HG03103 (cell line): ENCODE data around the gene NSMF.

Experiments used
- ATAC-seq: cut with Tn5 transposase; IDR thresholded peaks from one replicate; pipeline ENCODE4 v1.9.1; 2021; ENCODE audit warnings: low read depth; ENCODE audit not compliant: unreplicated experiment

Gene NSMF

GRCh38 chr9:137434498-137435380 lies 24.4 kb downstream of the NSMF start:
- no peak for ATAC-seq

GRCh38 chr9:137433916-137434431 lies 25.2 kb downstream of the NSMF start:
- no peak for ATAC-seq

- no peak for ATAC-seq
Observed at GRCh38 chr9:137433349-137433915, 25.7 kb downstream of the NSMF start.

GRCh38 chr9:137432687-137433348 lies 26.3 kb downstream of the NSMF start:
- ATAC-seq: no peak

GRCh38 chr9:137431416-137431931 lies 27.7 kb downstream of the NSMF start:
- ATAC-seq: no peak

GRCh38 chr9:137430723-137431415 lies 28.3 kb downstream of the NSMF start:
- no peak for ATAC-seq

GRCh38 chr9:137429974-137430722 lies 29.0 kb downstream of the NSMF start:
- no peak for ATAC-seq

- no peak for ATAC-seq
Observed at GRCh38 chr9:137429546-137429890, 29.6 kb downstream of the NSMF start.

- ATAC-seq: no peak
Observed at GRCh38 chr9:137428841-137429545, 30.1 kb downstream of the NSMF start.

GRCh38 chr9:137428311-137428630 lies 30.9 kb downstream of the NSMF start:
- ATAC-seq: no peak

GRCh38 chr9:137427454-137428310 lies 31.5 kb downstream of the NSMF start:
- no peak for ATAC-seq

GRCh38 chr9:137426018-137426681 lies 33.0 kb downstream of the NSMF start:
- ATAC-seq: no peak

- peak; percentile 19 for ATAC-seq
Observed at GRCh38 chr9:137423514-137424291, 35.4 kb downstream of the NSMF start.

- ATAC-seq: peak; percentile 72
Observed at GRCh38 chr9:137422604-137423513, 36.3 kb downstream of the NSMF start, which contains the start of the genes EXD3 and NOXA1. Gene EXD3 (minus strand): TSS chr9:137423162. CDS start chr9:137395357, 27,805 bp downstream. Gene NOXA1 (plus strand): TSS chr9:137423393. CDS start chr9:137423530, 137 bp downstream.

GRCh38 chr9:137421838-137422603 lies 37.1 kb downstream of the NSMF start:
- ATAC-seq: no peak
